NCI-H187 (cell line): Measurements from ENCODE around the gene HPCA.

ENCODE experiments used
- DNase-seq, 2 experiments: peaks; one replicate each; lab custom pipeline; 2025; lab: John Stamatoyannopoulos, UW

HPCA gene

DNA sequence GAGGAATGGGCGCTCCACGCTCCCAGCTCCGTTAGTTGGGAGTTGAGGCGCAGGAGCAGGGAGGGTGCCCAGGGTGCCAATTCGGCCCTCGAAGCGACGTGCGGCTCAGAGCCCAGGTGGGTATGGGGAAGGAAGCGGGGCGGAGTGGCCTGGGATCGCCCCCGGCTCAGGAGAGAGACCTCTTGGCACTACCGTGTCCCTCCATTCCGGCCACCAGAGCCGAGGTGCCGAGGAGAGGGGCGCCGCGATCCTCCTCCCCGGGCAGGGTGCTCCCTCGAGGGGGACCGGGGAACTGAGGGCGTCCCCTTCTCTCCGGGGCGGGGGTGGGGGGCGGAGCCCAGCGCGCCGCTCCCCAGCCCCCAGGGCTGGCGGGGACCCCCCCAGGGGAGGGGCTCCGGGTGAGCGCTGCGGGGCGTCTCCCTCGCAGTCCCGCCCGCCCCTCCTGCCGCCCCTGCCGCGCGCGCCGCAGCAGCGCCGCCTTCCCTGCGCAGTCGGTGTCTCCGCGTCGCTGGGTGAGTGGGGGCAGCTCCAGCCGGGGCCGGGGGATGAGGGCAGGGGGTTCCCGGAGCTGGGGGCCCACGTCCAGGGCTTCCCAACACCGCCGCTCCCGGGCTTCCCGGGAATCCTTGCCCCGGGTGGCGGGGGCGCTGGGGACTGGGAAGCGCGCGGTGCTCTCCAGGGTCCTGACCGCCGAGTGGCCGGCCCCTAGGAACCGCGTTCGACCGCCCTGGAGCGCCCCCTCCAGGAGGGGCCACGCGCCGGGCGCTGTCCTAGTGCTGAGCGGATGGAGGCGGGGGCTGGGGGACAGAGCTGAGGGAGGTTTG lies at the start of gene HPCA:
TSS of gene HPCA (plus strand) at position 488 of the 824 bp plus-strand sequence. CDS start 2,408 bp downstream, outside the sequence.
- DNase-seq: no peak

DNA sequence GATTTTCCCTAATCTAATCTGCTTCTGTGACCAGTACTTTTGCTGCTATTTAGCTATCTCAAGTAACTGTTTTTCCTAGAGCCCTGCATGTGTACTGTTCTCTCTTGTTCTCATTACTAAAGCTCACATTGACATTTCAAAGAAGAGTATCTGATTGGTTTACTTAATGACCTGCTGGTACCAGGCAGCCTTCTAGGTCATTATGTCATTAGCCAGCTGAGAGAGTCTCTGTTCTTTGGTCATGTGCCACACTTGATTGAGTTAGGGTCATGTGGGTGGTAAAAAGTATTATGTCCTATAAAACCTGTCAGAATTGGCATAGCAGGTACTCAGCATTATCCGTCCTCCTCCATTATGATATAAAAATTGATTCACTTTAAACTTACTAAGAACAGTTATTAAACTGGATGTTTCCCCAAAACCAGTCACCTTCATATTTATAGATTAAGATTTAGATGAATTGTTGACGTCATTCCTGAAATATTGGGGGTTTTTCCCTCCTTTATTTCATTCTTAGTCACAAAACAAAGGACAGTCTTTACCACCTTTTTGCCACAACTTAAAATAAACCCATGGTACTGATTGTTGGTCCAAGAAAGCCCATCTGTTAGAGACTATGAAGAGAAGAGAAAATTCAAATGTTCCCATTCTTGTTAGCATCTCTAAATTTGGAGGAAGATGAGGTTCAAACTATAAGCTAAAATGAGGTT lies 37.8 kb upstream of the HPCA start:
- DNase-seq: no peak

DNA sequence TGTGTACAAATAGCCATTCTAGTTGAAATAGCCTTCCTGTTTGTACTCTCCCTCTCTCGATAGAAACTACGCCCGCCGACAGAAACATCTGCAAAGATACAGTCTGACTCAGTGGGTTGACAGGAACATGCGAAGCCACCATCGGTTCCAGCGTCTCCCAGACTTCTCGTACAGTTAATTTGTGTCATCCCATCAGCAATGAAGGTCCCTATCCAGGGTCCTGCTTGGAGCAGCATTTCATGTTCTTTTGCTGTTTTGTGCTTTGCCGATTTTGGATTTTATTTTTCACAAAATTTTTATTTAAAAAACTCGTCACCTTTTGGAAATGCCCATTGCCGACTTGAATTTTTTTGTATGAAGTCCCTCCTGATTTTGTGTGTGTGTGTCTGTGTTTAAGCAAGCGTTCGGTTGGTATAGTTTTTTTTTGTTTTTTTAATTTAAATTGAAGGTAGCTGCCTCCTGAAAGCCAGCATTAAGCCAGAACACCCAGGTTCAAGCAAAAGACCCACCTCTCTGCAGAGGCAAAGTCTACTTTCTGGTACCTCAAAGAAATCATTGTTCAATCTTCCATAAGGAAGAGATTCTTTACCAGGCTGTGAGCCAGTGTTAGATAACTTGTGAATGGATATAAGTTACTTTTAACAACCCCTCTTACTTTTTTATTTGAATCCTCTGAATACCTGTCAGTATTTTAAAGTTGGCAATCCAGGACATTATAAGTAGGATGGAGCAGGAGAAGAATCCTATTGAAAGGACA lies 30.3 kb upstream of the HPCA start:
- DNase-seq: no peak

DNA sequence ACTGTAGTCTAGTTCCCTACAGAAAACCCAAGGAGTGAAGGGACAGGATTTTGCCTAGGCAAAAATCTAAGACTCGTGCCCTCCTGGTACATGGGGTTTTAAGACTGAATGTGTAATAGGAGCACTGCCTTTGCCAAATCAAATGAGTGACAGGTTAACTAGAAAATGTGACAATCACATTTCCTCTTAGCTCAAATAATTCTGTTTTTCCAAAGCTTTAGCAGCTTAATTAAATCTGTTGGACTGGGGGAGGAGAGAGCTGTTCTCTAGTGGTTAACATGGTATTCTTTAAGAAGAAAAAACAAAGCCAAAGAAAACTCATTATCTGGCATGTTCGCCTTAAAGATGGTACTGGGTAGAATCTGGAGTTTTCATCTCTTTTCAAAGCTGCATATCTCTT lies 28.2 kb upstream of the HPCA start:
- DNase-seq: no peak

DNA sequence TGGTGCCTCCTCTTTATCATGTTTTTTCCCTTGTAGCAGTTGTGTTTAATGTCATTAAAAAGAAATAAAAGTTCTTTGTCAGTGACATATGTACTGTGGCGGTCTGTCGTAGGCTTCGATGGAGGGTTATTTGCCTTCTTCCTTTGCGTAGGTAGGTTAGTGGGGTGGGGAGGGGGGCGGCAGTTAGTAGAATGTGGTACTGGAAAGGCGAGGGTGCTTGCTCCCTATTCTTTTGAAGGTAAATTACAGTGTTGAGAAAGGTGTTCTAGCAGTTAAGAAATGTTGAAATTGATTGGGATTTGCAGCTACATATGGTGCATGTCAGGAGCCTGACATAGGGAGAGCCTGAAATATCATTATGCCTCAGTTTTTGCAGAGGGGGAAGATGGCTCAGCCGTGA lies 27.5 kb upstream of the HPCA start:
- DNase-seq: no peak

DNA sequence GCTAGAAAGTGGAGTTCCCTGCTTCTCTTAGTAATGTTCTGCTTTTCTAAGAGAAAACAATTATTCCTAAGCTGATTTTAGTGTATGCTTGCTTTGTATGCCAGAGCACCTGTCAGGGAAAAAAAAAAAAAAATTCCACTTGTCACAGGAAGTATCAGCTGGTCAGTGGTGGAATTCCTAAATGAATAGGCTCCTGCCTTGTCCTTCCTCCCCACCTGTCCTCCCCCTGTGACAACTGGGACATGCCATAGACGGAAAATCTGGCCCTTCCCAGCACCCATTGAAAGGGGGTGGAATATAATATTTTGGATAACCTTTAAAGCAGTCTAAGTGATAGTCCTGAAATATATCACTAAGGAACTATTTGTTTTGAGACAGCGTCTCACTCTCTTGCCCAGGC lies 26.4 kb upstream of the HPCA start:
- no peak for DNase-seq

DNA sequence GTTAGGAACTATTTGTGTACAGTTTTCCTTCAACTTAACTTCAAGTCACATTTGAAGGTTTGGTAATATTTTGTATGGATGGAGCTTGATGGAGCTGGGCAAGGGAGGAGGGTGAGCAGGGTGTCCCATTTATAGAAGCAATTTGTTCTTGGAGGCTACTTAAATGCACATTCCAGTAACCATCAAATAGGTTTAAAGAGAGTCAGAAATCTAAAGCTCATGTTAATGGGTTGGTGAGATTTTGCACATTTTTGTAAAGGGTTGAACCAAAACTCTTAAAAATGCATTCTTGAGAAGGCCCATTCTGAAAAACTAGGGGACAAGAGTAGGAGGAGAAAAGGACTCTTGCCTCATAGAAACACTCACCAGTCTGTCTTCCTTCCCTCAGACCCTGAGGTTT lies 25.7 kb upstream of the HPCA start:
- no peak for DNase-seq

DNA sequence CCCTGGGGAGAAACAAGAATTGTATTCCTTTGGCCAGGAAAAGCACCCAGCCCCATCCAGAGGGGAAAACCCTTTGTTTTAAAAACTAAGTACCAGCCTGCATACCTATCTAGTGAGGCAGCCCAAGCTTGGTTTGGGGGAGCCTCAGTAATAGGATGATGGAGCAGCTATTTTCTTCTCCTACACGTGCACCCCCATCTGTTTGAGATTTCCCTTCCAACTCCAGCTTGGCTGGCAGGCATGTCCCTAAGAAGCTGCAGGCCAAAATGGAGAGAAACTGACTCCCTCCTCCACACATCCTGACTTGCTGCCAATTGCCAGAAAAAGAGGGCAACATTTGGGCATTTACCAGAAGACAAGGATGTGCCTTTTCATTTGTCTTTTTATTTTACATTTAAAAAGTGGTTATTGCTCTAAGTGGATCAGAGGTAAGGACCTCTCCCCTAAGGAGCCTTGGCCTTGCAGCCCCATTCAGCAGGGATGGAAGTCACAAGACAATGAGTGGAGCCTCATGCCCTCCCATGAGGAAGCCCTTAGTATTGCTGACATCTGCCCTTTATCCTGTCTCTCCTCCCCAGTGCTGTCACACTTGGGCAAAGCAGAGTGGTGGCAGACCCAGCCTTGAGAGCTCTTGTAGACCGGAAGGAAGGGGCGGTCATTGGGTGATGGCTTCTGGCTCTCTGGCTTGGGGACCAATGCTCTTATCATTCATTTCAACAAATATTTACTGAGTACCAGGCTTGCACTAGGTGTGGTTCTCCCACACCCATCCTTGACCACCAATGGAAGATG lies 24.2 kb upstream of the HPCA start:
- DNase-seq: no peak

DNA sequence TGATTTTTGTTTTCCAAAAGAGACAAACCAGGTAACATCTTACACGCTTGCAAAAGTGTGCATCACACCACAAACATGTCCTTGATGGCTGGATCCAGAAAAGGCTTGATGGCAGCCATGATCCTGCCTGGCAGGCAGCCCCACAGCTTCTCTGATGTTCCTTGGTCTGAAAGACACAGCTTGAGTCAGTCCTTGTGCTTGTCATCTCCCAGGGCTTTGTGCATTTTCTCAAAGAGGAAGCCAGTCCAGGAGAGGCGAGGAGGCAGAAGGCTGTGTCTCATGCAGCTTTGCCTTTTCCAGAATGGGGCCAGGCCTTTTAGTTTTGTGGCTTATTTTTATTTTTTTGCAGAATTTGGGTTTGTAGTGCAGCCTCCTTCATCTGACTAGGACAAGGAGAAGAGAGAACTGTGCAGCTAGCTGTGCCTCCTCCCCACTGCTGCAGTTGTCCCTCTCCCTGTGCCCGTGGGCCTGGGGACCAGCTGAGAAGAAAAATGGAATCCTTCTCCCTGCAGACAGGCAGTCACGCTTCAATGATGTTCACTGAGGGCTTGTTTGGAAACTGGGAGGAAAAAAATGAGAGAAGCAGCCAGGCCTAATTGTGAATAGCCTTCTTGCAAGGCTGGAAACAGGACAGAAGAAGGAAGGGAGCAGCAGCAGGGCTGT lies 22.9 kb upstream of the HPCA start:
- DNase-seq: no peak

DNA sequence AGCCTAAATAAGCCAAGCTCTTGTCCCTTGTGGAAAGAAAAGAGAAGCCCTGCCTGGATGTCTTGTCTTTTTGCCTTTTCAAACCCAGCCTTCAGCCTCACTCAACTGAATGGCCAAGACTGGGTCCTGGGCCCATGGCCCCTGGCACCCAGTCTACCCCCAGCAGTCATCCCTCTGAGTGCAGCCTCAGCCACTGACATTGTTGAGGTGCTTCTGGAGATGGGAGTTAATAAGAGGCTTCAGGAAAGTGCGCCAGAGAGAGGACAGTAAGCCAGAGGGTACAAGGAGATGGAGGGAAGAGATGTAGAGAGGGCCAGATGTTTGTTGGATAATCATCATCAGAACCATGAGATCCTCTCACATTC lies 22.4 kb upstream of the HPCA start:
- DNase-seq: no peak

DNA sequence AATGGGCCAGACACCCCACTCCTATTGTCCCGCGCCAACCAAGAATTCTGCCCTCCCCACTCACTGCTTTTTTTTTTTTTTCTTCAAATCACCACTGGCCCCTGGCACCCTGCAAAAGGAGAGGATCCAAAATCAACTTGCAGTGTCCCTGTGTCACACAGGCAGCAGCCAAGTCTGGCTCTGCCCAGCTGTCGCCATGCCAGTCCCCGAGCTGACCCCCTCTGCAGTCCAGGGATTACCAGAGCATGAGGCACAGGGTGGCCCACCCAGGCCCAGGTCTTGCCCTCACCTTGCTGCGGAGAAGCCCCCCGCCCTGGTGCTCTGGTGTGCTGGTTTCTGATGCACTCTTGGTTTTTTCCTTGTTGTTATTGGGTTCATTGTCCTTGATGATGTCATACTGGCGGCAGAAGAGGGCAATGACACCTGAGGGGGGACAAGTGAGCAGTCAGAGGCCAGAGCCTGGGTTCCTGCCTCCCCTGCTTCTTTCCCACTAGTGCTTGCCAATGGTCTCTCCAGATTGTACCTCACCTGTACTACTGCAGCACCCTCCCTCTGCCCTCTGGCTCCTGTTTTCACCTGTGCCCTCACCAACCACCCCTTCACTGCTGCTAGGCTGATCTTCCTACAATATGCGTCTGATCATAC lies 21.8 kb upstream of the HPCA start:
- no peak for DNase-seq

DNA sequence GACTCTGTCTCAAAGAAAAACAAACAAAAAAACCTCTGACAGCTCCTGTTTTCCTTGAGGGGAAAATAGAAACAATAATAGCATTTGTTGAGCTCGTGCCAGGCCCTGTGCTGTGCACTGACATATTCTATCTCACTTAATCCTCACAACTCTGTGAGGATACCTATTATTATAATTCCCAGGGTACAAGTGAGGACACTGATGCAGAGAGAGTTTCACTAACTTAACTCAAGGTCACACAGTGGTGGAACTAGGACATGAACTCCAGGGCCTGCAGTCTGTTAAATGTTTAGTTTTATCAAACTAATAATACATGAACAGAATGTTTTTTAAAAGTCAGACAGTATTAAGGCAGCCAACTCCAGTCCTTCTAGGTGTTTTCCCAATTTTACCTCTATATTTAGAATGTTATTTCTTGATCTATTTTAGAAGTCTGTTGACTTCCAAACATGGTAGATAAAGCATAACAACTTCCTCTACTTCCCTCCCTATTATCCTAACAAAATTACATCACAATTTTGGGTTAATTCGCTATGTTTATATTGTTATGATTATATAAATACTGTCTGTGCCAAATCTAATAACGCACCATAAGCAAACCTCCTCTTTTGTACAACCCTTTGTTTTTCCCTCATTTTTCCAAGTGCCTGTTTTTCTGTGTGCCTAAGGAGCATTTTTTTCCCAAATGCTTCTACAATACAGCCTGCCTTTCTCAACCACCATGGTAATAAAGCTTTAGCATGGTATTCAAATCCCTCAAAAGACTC lies 20.5 kb upstream of the HPCA start:
- DNase-seq: no peak

DNA sequence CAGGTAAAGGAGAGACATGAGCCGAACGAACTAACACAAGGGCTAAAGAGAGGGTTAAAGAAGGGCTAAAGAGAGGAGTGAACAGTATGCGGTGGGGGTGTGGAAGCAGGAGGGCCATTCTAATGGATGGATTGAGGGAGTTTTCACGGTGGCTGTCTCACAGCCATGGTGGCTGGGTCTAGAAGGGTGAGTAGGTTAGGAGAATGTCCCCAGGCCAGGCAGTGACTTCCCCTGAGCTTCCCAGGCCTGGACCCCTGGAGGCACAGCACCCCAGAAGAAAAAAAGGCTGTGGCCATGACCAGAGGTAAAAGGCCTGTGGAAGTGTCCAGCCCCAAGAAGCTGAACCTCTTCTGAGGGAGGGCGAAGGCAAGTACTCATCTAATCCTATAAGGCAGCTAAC lies 19.1 kb upstream of the HPCA start:
- DNase-seq: no peak

DNA sequence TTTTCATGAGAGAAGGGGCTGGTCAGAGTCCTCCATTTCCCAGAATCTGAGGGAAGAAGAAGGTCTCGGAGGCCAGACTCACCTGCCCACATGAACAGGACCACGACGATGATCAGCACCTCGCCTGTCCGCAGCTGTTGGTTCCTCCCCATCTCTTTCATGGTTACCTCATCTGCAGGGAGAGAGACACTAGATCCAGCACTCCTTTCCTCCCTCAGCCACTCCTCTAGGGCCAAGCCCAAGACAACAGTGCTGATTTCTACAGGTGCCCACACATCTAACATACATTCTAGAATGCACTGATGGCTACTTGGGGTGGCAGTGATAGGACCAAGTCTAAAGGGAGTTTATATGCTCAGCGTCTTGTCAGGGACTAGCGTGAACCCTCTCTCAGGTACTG lies 18.6 kb upstream of the HPCA start:
- no peak for DNase-seq

DNA sequence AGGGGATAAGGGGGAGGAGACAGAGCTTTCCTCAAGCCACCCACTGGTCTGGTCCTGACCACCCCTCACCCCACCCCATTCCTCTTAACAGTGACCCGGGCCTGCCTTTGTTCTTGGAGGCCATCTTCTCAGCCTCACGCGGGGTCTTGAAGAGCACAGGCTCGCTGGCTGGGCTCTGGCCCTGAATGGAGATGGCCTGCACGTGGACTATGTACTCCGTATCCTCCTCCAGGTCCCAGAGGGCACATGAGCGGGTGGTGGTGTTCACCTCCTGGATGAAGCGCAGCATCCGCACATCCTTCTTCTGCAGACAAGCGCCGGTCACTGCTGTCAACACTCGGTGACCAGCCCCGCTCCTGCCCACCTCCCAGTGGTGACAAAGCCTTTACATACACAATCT lies 18.2 kb upstream of the HPCA start:
- DNase-seq: no peak

DNA sequence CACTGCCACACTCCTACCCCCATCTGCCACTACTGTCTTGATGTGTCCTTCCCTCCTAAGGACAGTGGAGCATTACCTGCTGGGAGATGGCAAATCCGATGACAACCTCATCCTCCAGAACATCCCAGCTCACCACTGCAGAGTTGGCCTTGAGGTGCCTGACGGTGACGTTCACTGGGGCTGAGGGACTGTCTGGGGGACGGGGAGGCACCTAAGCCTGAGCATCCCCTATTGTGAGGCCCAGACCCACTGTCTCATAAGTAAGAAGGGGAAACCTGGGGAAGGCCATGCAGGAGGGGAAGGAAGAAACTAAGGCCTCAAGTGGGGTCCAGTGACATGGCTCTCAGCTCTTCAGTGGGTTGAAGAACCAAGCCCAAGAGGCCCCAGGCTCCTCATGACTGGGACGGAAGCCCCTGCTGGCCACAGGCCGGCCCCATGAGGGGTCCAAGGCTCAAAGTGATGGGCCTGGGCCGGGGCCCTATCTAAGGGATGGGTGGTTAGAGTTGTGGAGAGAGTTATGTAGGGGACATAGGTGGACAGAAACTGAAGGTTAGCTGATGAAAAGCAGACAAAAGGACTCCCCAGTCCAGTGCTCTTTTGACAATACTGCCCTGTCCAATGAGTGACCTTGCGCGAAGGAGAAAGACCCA lies 17.4 kb upstream of the HPCA start:
- DNase-seq: no peak

DNA sequence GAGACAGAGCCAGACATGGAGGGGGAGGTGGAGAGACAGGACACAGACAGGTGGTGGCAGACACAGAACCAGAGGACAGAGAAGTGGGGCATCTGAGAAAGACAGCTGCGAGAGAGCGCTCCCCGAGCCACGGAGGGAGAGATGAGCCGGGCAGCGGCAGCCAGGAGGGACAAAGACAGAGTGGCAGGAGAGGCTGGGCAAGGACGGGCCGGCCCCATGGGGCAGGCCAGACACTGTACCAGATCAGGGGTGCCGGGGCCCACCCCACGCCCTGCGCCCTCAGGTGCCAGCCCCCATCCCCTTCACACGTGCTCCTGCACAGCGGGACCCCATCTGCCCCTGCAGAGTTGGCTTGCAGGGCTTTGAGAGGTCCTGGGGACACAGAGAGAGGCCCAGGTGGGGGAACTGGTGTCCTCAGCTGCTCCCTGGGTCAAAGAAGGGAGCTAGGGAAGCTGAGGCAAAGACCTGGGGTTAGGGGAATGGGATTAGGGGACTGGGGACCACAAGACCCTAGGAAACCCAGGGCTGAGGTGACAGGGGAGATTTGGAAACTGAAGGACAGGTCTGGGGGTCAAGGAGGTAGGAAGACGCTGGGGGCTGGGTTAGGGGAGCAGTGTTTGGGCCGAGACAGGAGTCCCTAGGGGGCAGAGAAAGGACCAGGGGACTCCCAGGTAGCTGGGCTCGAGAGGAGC lies 16.2 kb upstream of the HPCA start:
- no peak for DNase-seq

DNA sequence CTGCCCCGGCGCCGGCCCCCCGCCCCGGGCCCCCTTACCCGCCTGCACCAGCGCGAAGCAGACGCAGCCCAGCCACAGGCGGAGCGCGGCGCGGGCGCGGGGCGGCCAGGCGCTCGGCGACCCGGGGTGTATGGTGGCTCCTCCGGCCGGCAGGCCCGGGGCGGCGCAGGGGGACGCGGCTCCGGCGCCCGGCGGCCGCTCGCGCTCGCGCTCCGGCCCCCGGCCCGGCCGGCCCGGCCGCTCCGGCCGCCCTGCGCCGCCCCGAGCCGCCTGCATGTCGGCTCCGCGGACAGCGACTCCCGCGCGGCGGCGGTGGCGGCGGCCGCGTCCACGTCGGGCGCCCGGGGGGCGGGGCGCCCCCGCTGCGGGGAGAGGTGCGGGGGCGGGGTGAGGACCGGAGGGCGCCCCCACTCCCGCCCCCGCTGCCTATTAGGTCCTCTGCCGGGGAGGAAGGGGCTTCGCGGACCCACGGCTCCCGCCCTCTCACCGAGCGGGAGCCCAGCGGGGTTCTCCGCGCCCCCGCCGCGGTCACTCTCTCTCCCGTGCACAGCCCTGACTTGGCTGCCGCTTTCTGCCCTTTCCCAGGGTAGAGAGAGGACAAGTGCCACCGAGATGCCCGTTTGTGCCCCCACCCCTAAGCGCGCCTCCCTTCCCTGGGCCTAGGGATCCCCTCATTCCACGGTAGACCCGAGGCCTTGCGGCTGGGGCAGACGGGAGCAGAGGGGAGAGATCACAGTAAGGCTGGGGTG lies 15.5 kb upstream of the HPCA start, which contains the start of gene FNDC5:
TSS of gene FNDC5 (minus strand) at position 298 of the 749 bp plus-strand sequence.
- DNase-seq: no peak
